ENCODE results near the gene ATP1B2. TPM values are rescaled to one million over a fixed set of nuclear protein-coding genes. Genes with fewer than 3 reads are reported as not detected.

ATP1B2 gene
- total RNA-seq, 4 donors from 2014 or later: 3.2 to 20.7 (median 8.0) TPM

DNA sequence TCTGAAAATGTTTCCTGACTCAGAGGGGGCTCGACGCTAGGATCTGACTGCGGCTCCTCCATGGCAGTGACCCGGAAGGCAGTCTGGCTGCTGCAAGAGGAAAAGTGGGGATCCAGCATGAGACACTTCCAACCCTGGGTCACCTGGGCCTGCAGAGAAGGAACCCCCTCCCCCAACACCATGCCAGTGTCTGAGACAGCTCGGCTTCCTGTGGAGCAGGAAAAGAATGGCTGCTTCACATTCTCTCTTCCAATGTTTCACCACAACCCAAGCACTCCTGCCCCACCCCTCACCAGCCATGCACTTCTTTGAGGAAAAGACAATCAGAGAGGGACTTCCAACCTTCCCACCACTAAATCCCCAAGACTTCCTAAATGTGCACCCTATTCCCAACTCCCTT lies 25.8 kb downstream of the ATP1B2 start:
- H3K36me3 ChIP-seq: no peaks in the 10 kb centered on the region

DNA sequence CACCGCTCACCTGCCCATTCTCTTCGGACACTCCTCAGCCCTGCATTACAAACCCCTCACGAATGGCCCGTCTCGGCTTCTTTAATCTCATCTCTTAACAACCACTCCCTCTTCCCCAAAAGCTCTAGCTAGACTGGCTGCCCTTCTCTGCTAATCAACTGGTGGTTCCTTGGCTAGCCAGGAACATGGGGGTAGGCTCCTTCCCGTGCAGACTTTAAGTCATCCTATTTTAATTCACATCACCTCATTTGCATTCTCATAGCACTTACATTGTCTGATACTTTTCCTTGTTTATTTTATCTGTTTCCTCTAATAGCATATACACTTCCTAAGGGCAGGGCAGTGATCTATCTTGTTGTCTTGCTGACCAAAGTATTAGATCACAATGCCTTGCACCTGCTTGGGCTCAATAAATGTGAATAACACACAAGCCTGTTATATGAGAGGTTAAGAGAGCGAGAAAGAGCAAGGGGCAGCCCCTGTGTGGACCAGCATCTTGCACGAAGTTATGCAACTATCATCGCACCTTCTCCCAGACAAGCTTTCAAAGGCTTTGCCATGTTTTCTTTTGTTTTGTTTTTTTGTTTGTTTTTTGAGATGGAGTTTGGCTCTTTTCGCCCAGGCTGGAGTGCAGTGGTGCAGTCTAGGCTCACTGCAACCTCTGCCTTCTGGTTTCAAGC lies 26.8 kb downstream of the ATP1B2 start:
- Histone ChIP-seq H3K27me3 (no peaks in the 10 kb centered on the region), H3K36me3 (no peaks in the 10 kb centered on the region), H3K27ac (no peak overlapping the region), H3K4me3 (no peak overlapping the region), H3K9me3 (peaks cover 0 to 6% of the 10 kb centered on the region in 2 donors), H3K4me1 (no peaks in the 10 kb centered on the region)
- DNase-seq: no peak
- intact Hi-C loops (cut with DNase I; ENCODE audit: low total_unique reads): no loop called here
- TF ChIP-seq, protein P1, sequence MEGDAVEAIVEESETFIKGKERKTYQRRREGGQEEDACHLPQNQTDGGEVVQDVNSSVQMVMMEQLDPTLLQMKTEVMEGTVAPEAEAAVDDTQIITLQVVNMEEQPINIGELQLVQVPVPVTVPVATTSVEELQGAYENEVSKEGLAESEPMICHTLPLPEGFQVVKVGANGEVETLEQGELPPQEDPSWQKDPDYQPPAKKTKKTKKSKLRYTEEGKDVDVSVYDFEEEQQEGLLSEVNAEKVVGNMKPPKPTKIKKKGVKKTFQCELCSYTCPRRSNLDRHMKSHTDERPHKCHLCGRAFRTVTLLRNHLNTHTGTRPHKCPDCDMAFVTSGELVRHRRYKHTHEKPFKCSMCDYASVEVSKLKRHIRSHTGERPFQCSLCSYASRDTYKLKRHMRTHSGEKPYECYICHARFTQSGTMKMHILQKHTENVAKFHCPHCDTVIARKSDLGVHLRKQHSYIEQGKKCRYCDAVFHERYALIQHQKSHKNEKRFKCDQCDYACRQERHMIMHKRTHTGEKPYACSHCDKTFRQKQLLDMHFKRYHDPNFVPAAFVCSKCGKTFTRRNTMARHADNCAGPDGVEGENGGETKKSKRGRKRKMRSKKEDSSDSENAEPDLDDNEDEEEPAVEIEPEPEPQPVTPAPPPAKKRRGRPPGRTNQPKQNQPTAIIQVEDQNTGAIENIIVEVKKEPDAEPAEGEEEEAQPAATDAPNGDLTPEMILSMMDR (IDR thresholded peaks at IDR 0.05): no peak
- no peak for TF ChIP-seq POLR2A (IDR thresholded peaks at IDR 0.05)

More for the DNA sequence above, 25.8 kb downstream of the ATP1B2 start:
- H3K9me3 ChIP-seq: peaks cover 0 to 6% of the 10 kb centered on the region in 2 donors
- no peak for TF ChIP-seq POLR2A (IDR thresholded peaks at IDR 0.05)
- TF ChIP-seq, protein P1 (IDR thresholded peaks at IDR 0.05): no peak
- H3K27me3 ChIP-seq: no peaks in the 10 kb centered on the region
- H3K27ac ChIP-seq: no peak overlapping the region
- intact Hi-C loops (cut with DNase I; ENCODE audit: low total_unique reads): no loop called here
- H3K4me1 ChIP-seq: no peaks in the 10 kb centered on the region
- H3K4me3 ChIP-seq: no peak overlapping the region
- no peak for DNase-seq

GRCh38 chr17:7684851-7685532 lies 34.3 kb downstream of the ATP1B2 start:
- peaks cover 6 to 16% of the 10 kb centered on the region in 2 donors for H3K4me1 ChIP-seq
- no peaks in the 10 kb centered on the region for H3K27me3 ChIP-seq
- DNase-seq: no peak
- no peaks in the 10 kb centered on the region for H3K9me3 ChIP-seq
- H3K36me3 ChIP-seq: no peaks in the 10 kb centered on the region
- H3K4me3 ChIP-seq: peak overlapping the region; percentile 83 to 85
- intact Hi-C loops (cut with DNase I; ENCODE audit: low total_unique reads): loop anchor here (5.0 kb wide), 1 partner anchor 58 kb away; the partner anchor contains the start of gene SAT2
- H3K27ac ChIP-seq: peak overlapping the region; percentile 94 to 98
- TF ChIP-seq, protein P1 (IDR thresholded peaks at IDR 0.05): no peak
- TF ChIP-seq POLR2A (IDR thresholded peaks at IDR 0.05): no peak

DNA sequence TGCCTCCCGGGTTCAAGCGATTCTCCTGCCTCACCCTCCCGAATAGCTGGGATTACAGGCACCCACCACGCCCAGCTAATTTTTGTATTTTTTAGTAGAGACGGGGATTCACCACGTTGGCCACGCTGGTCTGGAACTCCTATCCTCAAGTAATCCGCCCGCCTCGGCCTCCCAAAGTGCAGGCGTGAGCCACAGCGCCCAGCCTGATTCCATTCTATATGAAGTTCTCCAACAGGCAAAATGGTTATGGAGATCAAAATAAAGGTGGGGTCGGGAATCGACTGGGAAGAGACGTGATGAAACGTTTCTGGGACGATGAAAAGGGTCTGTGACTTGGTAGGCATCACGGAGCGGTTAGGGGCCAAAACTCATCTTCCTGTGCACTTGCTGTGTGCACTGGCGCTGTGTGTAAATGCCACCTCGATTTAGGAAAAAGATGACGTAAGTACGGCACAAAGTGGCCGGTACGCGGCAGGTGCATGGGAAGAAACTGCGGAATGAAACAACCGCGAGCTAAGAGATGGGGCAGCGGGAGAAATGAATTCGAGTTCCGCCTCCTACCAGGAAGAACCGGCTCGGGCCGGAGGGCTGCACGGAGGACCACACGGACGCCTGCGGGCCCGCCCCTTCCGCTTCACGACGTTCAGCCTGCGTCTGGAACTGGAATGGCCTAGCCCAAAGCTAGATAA lies 35.0 kb downstream of the ATP1B2 start:
- H3K4me1 ChIP-seq: peaks cover 6 to 16% of the 10 kb centered on the region in 2 donors
- peak overlapping the region; percentile 83 to 85 for H3K4me3 ChIP-seq
- peak overlapping the region; percentile 94 to 98 for H3K27ac ChIP-seq
- H3K36me3 ChIP-seq: no peaks in the 10 kb centered on the region
- TF ChIP-seq, protein P1 (IDR thresholded peaks at IDR 0.05): no peak
- TF ChIP-seq POLR2A (IDR thresholded peaks at IDR 0.05): peak; percentile 25 to 40
- intact Hi-C loops (cut with DNase I; ENCODE audit: low total_unique reads): loop anchor here (5.0 kb wide), 1 partner anchor 58 kb away; the partner anchor contains the start of gene SAT2
- no peaks in the 10 kb centered on the region for H3K27me3 ChIP-seq
- no peaks in the 10 kb centered on the region for H3K9me3 ChIP-seq
- DNase-seq: peak; percentile 91

All from uterus (tissue), 4 donors.